Measurements from ENCODE around the gene GPR83.

Gene GPR83

DNA sequence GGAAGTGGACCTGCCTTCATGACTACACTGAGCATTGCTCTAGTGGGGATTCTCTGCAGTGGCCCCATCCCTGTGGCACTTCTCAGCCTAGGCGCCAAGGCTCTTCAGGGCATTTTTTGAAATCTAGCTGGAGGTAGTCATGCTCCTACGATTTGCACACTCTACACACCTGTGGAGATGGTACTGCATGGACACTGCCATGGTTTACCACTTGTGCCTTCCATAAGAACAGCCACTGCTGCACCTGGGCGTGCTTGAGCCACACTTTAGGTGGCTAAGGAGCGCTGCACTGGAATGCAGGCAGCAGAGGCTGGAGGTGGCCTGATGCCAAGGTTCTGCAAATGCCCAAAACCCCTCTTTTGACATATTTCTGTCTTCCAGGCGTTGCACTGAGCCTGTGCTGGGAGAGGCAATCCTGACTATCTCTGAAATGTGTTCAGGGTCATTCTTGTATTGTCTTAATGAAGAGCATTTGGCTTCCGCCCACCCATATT, 72.6 kb downstream of the GPR83 start:
- Histone ChIP-seq H3K79me1 (ENCODE audit: low read length) (no peaks in the 10 kb centered on the region), H3K9ac (ENCODE audit: low read length) (no peak overlapping the region), H2AFZ (ENCODE audit: insufficient read depth, low read length, poor library complexity) (no peak overlapping the region), H3K4me1 (ENCODE audit: control insufficient read depth in 1 of 2, insufficient read depth in 2 of 2, low read length in 2 of 2) (no peaks in the 10 kb centered on the region), H3K9me3 (ENCODE audit: insufficient read depth, low read depth, low read length) (no peaks in the 10 kb centered on the region), H3K18ac (ENCODE audit: low read length) (no peak overlapping the region), H3K4ac (ENCODE audit: low read depth, low read length) (no peak overlapping the region), H2AK5ac (ENCODE audit: low read length) (no peak overlapping the region), H3K23ac (ENCODE audit: low read length) (no peak overlapping the region), H3K4me3 (ENCODE audit: low read depth, low read length) (no peak overlapping the region), H4K91ac (ENCODE audit: low read depth, low read length) (no peak overlapping the region), H2BK5ac (ENCODE audit: low read depth, low read length, poor library complexity) (no peak overlapping the region), H3K79me2 (ENCODE audit: control insufficient read depth, insufficient read depth, low read length, poor library complexity) (no peaks in the 10 kb centered on the region), H3K36me3 (ENCODE audit: control insufficient read depth in 1 of 2, insufficient read depth in 2 of 2, low read length in 2 of 2) (no peaks in the 10 kb centered on the region), H3K14ac (ENCODE audit: low read length) (no peak overlapping the region), H4K12ac (ENCODE audit: low read depth, low read length) (no peak overlapping the region), H4K8ac (ENCODE audit: low read depth, low read length) (no peak overlapping the region), H2BK120ac (ENCODE audit: insufficient read depth, low read length, poor library complexity) (no peak overlapping the region), H2BK12ac (ENCODE audit: low read length) (no peak overlapping the region), H3K27ac (ENCODE audit: low read depth, low read length) (no peak overlapping the region), H3K4me2 (ENCODE audit: low read length) (no peak overlapping the region), H3K27me3 (ENCODE audit: insufficient read depth, low read length) (no peaks in the 10 kb centered on the region)
- no peak for DNase-seq
- WGBS (ENCODE audit: extremely low coverage, insufficient coverage, insufficient read length), result no CpG with 5 or more reads among the region's 6 CpGs

Data from trophoblast cell (in vitro differentiated cells and primary cell).